ENCODE results near the gene CP.
"Not testable (repeated sequence)": the region's sequence is repeated elsewhere in the genome, so short reads cannot be mapped to it uniquely, and the experiment has no call there.

GRCh38 chr3:149196805-149197592 is 24.6 kb downstream of the CP start:
- TF ChIP-seq CTCF, POLR2A, EP300 (IDR thresholded peaks at IDR 0.05): not testable (repeated sequence)
